ENCODE data around the gene IRF2.

Gene IRF2

DNA sequence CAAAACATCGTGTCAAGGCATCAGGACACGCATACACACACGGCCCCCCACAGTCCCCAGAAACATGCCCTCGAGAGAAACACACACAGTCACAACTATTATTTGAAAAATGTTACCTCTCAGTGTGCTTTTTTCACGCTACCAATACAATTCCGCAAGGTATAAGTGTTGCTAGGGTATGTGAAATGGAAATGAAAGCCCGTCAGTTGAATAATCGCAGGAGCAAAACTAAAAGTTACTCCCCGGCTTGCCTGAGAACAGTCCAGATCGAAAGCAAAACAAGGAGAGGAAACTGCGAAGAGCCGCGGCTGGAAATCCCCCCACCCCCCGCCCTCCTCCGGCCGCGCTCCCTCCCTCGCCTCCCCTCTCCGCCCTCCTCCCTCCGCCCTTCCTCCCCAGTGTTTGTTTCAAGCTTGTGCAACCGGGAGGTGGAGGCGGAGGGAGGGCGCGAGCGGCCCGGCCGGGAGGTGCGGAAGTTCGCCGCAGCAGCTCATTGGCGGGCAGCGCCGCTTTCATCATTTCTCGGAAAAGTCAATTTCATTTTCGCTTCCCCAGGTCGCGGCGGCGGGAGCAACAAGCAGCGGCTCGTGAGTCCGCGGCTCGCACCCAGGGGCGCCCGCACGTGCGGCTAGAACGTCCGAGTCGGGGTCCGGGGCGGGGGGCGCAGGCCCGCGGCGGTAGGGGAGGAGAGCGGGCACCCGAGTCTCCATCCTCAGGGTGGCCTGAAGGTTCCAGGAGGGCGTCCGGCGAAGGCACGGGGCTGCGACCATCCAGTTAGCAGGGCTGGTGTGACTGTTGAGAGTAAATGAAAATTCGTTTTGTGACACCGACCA lies at the start of gene IRF2:
Gene IRF2 (minus strand): TSS at position 288 of the 833 bp plus-strand sequence. CDS start 45,486 bp downstream, outside the sequence.
- DNase-seq, result peak; percentile 86

DNA sequence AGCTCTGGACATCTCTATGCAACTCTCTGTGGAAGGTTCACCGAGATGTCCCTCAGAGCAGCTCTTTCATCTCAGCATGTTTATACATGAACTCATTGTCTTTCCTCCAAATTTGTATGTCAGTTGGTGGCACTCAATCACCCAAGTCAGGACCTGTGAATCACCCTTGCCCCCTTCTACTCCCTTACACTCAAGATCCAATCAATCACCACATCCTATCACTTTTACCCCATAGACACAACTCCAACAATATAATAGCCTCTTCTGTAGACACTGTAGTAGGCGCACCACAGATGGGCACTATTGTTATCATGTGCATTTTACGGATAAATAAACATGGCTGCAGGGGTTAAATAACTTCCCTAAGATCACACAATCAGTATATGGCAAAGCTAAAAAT lies 41.3 kb upstream of the IRF2 start:
- no peak for DNase-seq

DNA sequence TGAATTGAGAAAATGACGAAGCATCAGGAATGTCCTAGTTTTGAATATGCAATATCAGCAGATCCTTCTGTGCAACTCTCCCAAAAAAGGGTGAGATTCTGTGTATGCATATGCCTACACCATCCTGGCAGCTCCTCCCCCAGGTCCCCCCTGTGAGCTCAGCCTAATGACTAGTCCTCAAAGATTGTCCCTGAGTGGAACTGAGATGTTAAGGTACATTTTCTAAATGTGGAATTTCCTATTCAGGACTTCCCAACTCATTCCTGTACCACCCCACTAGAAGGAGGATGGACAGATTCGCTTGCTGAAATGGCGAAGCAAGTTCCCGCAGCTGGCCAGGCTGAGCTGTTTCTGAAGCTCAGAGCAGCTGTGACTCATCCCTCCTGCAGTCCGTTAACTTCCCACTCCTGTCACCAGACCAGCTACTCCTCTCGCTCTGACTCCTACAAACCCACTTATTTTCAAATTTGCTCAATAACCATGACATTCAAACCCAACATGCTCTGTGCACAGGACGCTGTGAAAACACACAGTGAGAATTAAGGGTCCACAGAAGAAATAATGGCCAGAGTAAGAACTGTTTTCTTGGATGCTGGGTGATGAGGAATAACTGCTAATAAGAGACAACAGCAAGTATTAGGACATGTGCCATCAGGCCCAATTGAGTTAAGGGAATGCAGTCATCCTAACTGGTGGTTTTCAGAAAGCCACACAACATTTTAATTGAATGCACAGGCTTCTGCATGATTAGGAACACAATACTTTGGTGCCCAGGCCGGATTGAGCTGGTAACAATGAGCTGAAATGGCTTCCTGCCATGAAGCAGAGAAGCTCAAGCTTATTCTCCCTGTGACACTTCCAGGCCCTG lies 40.0 kb upstream of the IRF2 start:
- no peak for DNase-seq

DNA sequence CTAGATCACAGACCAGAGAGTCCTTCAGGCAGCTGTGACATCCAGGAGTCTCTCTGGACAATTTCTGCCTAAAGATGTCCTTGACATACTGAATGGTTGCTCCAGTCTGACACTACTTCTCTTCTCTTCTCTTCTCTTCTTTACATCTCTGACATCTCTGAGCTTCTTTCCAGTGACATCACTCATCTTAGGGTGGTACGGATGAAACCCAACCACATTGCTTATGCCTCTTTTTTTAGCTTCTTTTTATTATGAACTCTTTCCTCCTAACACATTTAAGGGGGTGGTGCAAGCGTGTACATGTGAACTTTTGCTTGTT lies 39.4 kb upstream of the IRF2 start:
- no peak for DNase-seq

DNA sequence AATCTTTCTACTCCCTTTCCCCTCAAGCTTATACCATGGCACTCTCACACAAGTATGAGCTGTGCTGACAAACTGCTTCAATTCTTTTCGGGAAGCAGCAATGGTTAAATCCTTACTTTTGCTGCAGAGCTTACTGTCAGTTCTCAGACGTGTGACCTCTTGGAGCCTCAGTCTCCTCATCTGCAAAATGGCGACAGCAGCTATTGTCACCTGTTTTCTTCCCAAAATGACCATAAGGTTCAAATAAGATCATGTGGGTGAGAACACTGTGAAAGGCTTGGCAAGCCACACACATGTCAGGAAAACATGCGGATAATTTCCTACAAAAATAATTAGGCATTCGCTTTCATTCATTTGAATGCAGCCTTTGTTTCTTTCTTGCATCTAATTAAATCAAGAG lies 36.8 kb upstream of the IRF2 start:
- DNase-seq, result no peak

DNA sequence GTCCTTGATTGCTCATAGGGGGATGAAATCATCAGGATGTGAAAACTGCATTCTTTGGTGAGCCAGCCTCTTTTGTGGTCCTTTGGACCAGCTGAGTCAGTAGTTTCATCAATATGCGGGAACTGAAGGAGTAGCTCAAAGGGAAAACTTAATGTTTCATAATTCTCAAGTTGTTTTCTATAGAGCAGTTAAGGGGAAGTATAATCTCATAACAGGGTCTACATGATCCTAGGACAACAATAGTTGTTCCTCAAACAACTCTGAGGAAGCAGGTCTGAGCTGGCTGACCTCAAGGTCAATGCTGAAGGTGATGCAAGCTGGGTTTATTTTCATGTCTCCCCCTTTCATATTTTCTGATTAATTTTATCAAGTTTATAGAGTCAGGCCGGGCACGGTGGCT lies 36.1 kb upstream of the IRF2 start:
- DNase-seq, result no peak

DNA sequence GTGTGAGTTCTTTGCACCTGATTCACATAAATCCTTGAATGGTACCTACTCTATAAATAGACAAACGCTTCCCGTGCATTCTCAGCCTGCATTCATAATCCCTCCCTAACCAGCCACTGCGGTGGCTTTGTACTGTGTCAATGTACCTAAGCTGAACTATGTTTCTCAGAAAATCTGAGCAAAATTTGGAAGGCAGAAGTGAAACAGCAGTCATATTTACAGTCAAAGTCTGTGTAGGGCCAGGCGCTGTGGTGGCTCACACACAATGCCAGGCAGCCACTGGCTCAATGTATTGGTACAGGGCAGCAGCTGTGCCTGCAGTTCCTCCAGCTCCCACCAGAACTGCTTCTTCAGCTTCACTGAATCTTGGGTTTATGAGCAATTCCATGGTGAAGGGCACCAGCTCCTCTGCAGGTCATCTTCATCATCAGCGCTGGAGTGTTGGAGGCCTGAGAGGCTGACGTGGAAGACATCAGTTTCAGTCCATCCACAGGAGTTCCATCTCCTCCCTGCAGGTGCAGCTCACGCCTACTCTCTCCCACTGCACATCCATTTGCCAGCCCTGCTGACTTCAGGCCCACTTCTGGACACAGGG lies 32.3 kb upstream of the IRF2 start:
- DNase-seq, result no peak

DNA sequence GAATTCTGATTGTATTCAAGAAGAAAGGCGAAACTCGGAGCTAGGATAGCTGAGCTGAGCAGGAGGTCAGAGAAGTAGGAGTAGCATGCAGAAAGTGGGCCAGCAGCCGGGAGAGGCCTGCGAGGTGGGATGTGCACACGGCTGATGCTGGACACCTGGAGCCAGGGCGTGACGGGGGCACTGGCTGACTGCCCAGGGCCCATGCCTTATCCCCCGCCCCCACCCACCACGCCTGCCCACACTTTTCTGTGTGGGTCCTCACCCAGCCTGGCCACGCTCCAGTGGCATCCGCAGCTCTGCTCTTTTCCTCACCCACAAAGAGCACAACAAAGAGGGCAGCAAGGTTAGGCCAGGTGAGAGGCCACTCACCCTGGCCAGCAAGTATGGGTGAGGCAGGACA lies 30.0 kb upstream of the IRF2 start:
- no peak for DNase-seq

DNA sequence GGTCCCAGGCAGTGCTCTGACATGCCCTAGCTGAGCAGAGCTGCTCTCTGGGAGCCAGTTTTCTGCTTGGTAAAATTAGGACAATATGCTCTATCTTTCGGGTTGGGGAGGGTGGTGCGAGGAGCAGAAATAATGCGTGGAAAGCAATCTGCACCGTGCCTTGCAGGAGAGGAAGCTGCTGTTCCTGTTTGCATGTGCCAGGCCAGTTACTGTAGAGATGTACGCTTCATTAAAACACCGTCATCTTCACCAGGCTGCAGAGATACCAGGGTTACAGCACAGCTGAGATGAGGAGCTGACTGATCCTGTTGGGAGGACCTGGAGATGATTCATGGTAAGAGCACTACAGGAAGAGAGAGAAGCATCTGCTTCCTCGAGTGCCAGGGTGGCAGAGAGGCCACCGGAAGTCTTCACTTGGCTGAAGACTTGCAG lies 29.5 kb upstream of the IRF2 start:
- DNase-seq, result no peak

DNA sequence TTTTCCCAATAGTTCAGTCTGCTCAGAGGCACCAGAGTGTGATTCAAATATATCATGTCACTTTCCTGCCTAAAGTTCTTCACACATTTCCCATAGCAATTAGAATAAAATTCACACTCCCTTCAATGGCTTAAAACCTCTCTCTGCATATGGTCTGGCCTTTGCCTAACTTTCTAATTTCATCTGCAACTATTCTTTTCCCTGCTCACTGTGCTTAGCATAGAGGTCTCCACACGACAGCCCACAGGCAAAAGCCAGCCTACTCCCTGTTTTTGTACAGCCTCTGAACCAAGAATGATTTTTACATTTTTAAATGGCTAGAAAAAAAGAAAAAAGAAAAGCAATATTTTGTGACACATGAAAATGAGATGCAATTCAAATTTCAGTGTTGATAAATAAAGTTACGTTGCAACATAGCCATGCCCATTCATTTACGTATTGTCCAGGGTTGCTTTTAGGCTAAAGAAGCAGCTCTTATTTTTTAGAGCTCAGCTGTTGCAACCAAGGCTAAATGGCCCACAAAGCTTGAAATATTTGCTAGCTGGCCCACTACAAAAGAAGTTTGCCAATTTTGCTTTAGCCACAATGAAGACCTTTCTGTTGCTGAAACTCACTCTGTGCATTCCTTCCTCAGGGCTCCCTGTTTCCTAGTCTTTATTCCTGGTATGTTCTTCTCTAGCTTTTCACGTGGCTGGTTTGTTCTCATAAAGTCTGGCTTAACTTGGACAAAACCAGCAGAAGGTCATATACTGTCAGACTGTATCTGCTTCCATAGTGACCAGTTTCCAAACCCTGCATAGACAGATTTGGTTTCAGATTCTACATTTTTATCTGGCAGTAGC lies 26.6 kb upstream of the IRF2 start:
- no peak for DNase-seq

DNA sequence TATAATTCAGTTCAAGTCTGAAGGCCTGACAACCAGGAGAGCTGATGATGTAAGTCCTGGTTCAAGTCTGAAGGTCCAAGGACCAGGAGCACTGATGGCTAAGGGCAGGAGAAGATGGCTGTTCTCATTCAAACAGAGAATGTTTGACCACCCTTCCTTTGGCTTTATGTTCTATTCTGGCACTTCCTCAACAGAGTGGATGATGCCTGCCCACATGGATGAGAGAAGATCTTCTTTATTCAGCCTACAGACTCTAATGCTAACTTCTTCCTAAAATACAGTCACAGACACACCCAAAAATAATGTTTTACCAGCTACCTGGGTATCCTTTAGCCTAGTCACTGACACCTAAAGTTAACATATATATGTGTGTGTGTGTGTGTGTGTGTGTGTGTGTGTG lies 25.6 kb upstream of the IRF2 start:
- no peak for DNase-seq

DNA sequence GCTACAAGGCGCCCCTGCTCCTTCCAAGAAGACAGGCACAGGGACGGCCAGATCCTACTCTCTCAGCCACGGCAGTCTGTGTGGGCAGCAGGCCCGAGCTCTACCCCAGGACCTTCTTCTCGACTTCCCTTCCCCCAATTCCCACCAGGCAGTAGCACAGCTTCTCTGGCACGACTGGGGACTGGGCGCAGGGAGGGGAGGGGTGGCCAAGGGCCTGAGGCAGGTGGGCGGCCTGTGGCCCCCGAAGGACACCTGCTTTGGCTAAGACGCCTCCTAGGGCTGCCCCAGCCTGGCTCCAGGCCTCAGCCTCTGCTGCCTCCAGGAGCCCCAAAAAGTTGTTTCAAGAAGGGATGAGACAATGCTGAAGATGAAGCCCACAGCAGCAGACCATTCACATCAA lies 24.2 kb upstream of the IRF2 start:
- no peak for DNase-seq

DNA sequence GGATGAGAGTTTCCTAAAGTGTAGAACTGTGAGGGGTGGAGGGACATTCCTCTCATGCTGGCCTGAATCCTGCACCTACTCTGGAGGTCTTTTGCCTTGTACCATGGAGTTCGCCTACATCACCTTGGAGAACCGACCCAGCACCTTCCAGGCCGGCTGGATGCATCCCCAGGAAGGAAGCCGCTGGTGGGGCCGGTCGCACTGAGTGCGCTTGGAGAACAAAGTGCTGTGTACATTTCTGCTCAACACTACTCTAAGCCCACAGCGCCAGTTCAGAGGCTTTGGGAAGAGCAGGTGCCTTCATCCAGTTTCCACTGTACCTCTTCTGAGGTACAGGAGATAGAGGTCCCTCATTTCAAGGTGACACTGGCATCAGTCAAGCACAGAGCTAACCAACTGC lies 15.4 kb upstream of the IRF2 start:
- no peak for DNase-seq

DNA sequence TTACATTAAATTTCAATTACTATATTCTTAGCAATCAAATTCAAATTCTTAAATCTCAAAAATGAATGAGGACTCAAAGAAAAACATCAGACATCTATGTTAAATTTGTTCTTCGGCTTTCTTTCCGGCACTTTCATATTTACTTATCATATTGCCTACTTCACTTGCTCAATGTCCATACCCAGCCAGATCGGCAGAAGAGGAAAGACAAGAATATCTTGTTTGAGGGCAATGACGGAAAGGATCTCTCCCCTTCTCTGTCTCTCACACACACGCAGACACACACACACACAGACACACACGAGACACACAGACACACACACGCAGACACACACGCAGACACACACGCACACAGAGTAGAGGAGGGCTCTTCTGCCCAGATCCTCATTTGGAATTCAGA lies 13.2 kb upstream of the IRF2 start:
- DNase-seq, result no peak

DNA sequence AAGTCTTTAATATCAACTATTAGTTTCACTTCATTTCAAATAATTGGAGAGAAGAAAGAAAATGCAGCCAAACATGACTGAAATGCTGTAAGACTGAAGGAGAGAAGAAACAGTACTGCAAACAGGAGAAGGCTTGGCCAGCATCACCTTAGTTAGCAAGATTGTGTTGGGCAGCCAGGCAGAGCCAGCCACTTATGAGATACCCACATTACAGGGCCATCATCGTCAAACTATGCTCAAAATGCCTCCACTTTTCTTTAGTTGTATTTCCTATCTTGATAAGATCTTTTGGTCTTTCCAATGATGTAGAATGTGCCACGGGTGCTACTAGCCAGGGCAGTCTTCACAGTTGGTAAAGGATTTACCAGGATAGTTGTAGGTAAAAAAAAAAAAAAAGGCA lies 10.9 kb upstream of the IRF2 start:
- no peak for DNase-seq

DNA sequence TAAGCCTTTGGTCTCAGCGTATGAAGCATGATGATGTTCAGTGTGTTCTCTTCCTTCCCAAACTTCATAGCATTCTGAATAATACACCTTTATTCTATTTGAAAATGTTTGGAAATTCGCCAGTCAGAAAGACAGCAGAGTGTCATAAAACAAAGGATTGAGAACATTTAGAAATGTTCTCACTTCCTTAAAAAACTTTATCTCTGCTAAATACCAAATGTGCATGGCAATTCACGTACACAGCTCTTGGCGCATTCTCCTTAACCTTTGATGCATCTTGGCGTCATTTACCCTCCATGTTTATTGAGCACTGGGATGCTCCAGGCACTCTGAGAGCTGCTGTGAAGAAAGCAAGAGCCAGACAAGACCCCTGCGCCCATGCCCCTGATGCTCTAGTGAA lies 7.2 kb upstream of the IRF2 start:
- DNase-seq, result no peak

DNA sequence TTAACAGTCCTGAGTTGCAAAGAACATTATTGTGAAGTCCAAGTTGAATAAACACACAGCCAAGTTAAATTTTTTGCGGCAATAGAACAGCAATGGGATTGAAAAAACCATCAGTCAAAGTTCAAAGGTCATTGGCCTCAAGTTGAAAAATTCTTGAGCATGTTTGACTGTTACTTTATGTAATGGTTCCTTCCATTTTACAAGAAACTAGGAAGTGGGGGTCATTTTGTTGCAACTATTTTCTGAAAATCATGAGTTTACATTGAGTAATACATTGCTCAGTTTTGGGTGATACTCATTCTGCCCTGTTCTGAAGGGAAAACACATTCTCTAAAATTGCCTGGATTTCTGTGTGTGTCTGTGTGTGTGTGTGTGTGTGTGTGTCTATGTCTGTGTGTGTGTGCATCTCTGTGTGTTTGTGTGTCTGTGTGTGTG lies 5.2 kb upstream of the IRF2 start:
- DNase-seq, result no peak

DNA sequence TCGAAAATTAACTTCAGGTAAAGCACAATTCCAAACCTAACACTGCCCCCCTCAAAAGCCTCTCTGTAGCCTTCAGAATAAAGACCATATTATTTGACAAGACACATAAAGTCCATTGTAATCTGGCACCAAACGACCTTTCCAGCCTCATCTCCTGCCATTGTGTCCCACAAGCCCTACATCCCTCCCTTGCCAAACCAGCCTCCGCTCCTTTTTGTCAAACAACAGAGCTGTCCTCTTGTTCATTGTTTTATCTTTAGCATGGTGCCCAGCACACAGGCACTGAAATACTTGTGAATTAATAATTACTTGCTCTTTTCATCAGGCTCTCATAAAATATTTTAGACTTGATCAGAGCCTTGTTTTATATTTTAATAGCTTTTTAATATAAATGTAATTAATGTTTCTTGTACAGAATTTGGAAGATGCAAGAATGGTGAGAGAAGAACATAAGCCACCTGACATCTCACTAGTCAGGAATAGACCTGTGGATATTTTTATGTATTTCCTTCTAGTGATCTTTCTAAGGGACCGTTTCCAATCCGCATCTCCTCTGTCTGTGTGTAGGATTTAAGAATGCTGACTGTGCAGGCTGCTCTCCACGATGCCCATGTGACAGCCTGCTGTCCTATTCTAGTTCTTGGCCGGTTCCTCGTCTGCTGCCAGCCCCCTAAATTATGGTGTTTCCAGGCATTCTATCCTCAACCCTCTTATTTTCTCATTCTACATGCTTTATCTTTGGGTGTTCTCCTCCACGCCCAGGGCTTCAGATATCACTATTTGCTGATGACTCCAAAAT lies 3.0 kb upstream of the IRF2 start:
- DNase-seq, result no peak

DNA sequence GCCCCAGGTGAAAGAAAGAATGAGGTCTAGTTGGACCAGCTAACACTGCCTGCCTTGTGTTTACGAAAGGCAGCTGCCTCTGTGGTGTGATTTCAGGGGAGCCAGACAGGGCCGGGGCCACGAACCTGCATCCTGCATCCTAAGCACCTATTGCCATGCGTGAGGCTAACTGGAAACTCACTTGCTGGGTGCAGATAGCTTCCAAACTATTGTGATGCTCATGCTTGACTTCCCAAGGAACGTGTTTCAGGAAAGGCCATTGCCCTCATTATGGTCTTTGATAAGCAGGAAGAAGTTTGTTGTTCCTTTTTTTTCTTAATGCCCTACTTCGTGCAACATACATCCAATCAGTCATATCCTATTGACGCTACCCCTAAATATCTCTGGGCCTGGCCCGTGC lies 2.3 kb upstream of the IRF2 start:
- no peak for DNase-seq

DNA sequence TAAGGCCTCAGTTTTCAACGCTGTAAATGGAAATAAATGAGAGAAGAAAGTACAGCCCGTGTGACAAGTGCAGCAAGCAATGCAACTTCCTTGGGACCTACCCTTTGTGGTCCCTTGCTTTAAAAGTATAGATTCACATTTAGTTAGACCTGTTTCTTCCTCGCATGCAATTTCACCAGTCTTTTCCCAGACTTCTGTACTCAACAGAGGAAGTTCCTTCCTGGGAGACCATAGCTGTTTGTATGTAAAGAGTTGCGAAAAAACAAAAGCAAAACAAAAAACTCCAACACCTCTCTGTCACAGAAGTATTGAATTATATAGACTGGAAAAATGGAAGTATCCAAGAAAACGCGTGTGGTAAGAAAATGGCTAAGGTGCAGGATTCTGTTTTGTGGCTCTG lies 1.1 kb upstream of the IRF2 start:
- no peak for DNase-seq

DNA sequence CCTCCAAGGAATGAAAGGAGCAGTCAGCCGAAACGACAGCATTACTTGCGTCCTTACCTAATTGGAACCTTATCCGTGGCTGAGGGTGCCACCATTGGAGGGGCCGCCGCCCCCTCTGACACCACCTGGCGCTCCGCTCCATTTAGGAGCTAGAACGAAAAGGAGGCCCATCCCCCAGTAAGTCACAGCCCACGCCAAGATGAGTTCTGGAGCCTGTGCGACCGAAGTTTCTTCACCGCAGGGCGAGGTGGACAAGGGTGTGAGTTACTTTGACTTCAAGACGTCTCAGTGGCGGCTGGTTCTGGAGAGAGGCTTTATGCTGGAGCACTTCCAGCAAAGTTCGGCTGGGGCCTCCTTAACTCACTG lies 729 bp upstream of the IRF2 start:
- no peak for DNase-seq

Measured in NCI-H2107 (cell line).